Naive thymus-derived CD4-positive, alpha-beta T cell (primary cell): ENCODE measurements around the gene B4GALT3. TPM values are rescaled to one million over a fixed set of nuclear protein-coding genes. Genes with fewer than 3 reads are reported as not detected.

Experiments used
- ATAC-seq: fragments of 150-1000 bp; cut with Tn5 transposase; 2 replicates; pipeline ENCODE4 v1.10.0; 2021; ENCODE audit warnings: mild to moderate bottlenecking, moderate library complexity
- CTCF ChIA-PET: fragments of 350-600 bp; sonication (Branson Sonifier 250); formaldehyde crosslinking; loops from one replicate; lab custom pipeline; 2021; ENCODE audit warnings: antibody characterized with exemption; lab: Charles Lee
- POLR2A ChIA-PET: fragments of 350-600 bp; sonication (Branson Sonifier 250); formaldehyde crosslinking; loops from one replicate; lab custom pipeline; 2021; ENCODE audit warnings: antibody characterized with exemption, inconsistent platforms; lab: Charles Lee
- DNase-seq, 9 donors: peaks; one replicate each; pipeline versions ENCODE4 v3.0.0 to v3.0.0-alpha.2; 2020 to 2022; ENCODE audit warnings: mixed read lengths in 1 of 9
- H3K27ac ChIP-seq: one replicate; pipeline ENCODE4 v1.7.0; 2013; ENCODE audit warnings: mild to moderate bottlenecking, low read depth, low read length, moderate library complexity
- H3K27me3 ChIP-seq, 2 donors: one replicate each; pipeline ENCODE4 v1.7.0; 2013; ENCODE audit warnings: low read length in 2 of 2, mild to moderate bottlenecking in 2 of 2, moderate library complexity in 2 of 2; ENCODE audit not compliant: control insufficient read depth in 2 of 2, insufficient read depth in 2 of 2
- H3K36me3 ChIP-seq, 3 experiments: 1 replicate in 2 of 3; 2 replicates in 1 of 3; pipeline ENCODE4 v1.7.0; 2013; ENCODE audit warnings: low read length in 3 of 3, mild to moderate bottlenecking in 3 of 3, moderate library complexity in 1 of 3; ENCODE audit not compliant: insufficient read depth in 3 of 3, control insufficient read depth in 2 of 3
- H3K4me1 ChIP-seq, 2 donors: one replicate each; pipeline ENCODE4 v1.7.0; 2013; ENCODE audit warnings: low read length in 2 of 2, mild to moderate bottlenecking in 2 of 2, moderate library complexity in 1 of 2; ENCODE audit not compliant: control insufficient read depth in 2 of 2, insufficient read depth in 2 of 2
- H3K4me3 ChIP-seq: 2 replicates; pipeline ENCODE4 v1.7.0; 2013; ENCODE audit warnings: mild to moderate bottlenecking, low read length
- H3K9me3 ChIP-seq, 3 experiments: 1 replicate in 2 of 3; 2 replicates in 1 of 3; pipeline ENCODE4 v1.7.0; 2013; ENCODE audit warnings: low read length in 3 of 3; ENCODE audit not compliant: control insufficient read depth in 2 of 3
- H3K27ac Mint-ChIP-seq, 9 donors: one replicate each; pipeline ENCODE4 v1.8.0; 2020 to 2022; ENCODE audit warnings: mixed read lengths in 9 of 9, mild to moderate bottlenecking in 8 of 9, moderate library complexity in 5 of 9, inconsistent platforms in 2 of 9
- H3K27me3 Mint-ChIP-seq, 5 donors: one replicate each; pipeline ENCODE4 v1.8.0; 2021 to 2022; ENCODE audit warnings: mixed read lengths in 5 of 5, mild to moderate bottlenecking in 1 of 5
- H3K36me3 Mint-ChIP-seq, 5 donors: one replicate each; pipeline ENCODE4 v1.8.0; 2020 to 2022; ENCODE audit warnings: mixed read lengths in 5 of 5, mild to moderate bottlenecking in 3 of 5, inconsistent platforms in 1 of 5
- H3K4me1 Mint-ChIP-seq, 7 donors: one replicate each; pipeline ENCODE4 v1.8.0; 2020 to 2022; ENCODE audit warnings: mixed read lengths in 7 of 7, mild to moderate bottlenecking in 3 of 7, inconsistent platforms in 1 of 7
- H3K4me3 Mint-ChIP-seq, 10 donors: one replicate each; pipeline ENCODE4 v1.8.0; 2020 to 2022; ENCODE audit warnings: mild to moderate bottlenecking in 10 of 10, mixed read lengths in 10 of 10, moderate library complexity in 6 of 10, inconsistent platforms in 2 of 10
- H3K9me3 Mint-ChIP-seq, 11 donors: one replicate each; pipeline ENCODE4 v1.8.0; 2020 to 2022; ENCODE audit warnings: mixed read lengths in 11 of 11, mild to moderate bottlenecking in 4 of 11, inconsistent platforms in 1 of 11, moderate library complexity in 1 of 11
- intact Hi-C, 2 donors: fragments of 100-400 bp; cut with micrococcal nuclease; formaldehyde crosslinking; loops; one replicate each; pipeline ENCODE4 v1.15.1; 2023
- polyA plus RNA-seq, 2 donors: library from polyadenylated mRNA; unstranded; fragments of 300-500 nt; fragmentation: Illumina TruSeq; gene quantifications; one replicate each; pipeline ENCODE4 v1.2.3, GENCODE V29; 2021
- total RNA-seq, 6 experiments: library from RNA in 5 of 6; stranded (reverse) in 5 of 6; gene quantifications; 1 replicate in 5 of 6; 2 replicates in 1 of 6; pipeline ENCODE4 v1.2.3 and lab custom pipeline; 2021 to 2026

The B4GALT3 gene
- total and polyA plus RNA-seq, 7 experiments from 2014 or later: 36.2 to 83.7 (median 52.5) TPM

GRCh38 chr1:161166669-161167548 lies 10.4 kb downstream of the B4GALT3 start:
- Histone ChIP-seq H3K27ac (peak overlapping the region; percentile 86), H3K9me3 (no peaks in the 10 kb centered on the region), H3K27me3 (no peaks in the 10 kb centered on the region), H3K4me1 (peaks cover 10 to 13% of the 10 kb centered on the region in 2 donors), H3K4me3 (peak overlapping the region; percentile 93), H3K36me3 (peaks cover 0 to 58% (median 21%) of the 10 kb centered on the region in 3 experiments)
- peaks cover 5 to 24% (median 14%) of the 10 kb centered on the region in 5 donors for H3K36me3 Mint-ChIP-seq
- ChIA-PET CTCF (interaction anchor here (0.7 to 3.2 kb wide), 17 partner anchors 9 to 213 kb away, joined by 3 to 32 read pairs (median 4); partner anchors contain the start of genes ADAMTS4, APOA2, B4GALT3 and NDUFS2), POLR2A (interaction anchor here (0.5 to 6.5 kb wide), 19 partner anchors 9 to 560 kb away, joined by 3 to 81 read pairs (median 6); partner anchors contain the start of genes ARHGAP30, B4GALT3, NDUFS2 and SDHC)
- peaks cover 33 to 69% (median 58%) of the 10 kb centered on the region in 7 donors for H3K4me1 Mint-ChIP-seq
- peak overlapping the region; percentile 86 to 98 (median 94) for H3K4me3 Mint-ChIP-seq
- intact Hi-C loops: loop anchor here (1.0 to 5.0 kb wide), 14 partner anchors 10 to 220 kb away; partner anchors contain the start of genes B4GALT3 (in 2 of the 2), DEDD (in 2 of the 2), NDUFS2 (in 2 of the 2) and UFC1 (in 2 of the 2)
- H3K9me3 Mint-ChIP-seq: no peaks in the 10 kb centered on the region
- DNase-seq (peak in 1 of 9 donors; percentile 34), ATAC-seq (no peak)
- peak overlapping the region; percentile 93 to 99 (median 99) for H3K27ac Mint-ChIP-seq
- H3K27me3 Mint-ChIP-seq: no peaks in the 10 kb centered on the region

GRCh38 chr1:161165742-161166668 lies 11.3 kb downstream of the B4GALT3 start, which contains the start of gene PPOX:
PPOX (plus strand) TSS chr1:161166426; CDS start chr1:161166848, 422 bp downstream.
- no peaks in the 10 kb centered on the region for H3K27me3 Mint-ChIP-seq
- Histone ChIP-seq H3K4me3 (peak within 1 kb of the TSS; percentile 93), H3K27me3 (no peaks in the 10 kb centered on the region), H3K9me3 (no peaks in the 10 kb centered on the region), H3K27ac (peak within 1 kb of the TSS; percentile 86), H3K36me3 (peaks cover 0 to 58% (median 12%) of the 10 kb centered on the region in 3 experiments), H3K4me1 (peaks cover 14 to 17% of the 10 kb centered on the region in 2 donors)
- no peaks in the 10 kb centered on the region for H3K9me3 Mint-ChIP-seq
- CTCF ChIA-PET: interaction anchor here (0.6 to 3.2 kb wide), 29 partner anchors 9 to 223 kb away, joined by 3 to 32 read pairs (median 4); partner anchors contain the start of genes ADAMTS4, APOA2, B4GALT3 and DEDD
- H3K4me3 Mint-ChIP-seq: peak within 1 kb of the TSS; percentile 86 to 98 (median 94)
- peak; percentile 78 to 95 (median 93) for DNase-seq
- intact Hi-C loops: loop anchor here (1.0 to 5.0 kb wide), 14 partner anchors 11 to 221 kb away; partner anchors contain the start of genes B4GALT3 (in 2 of the 2), DEDD (in 2 of the 2), NDUFS2 (in 2 of the 2) and UFC1 (in 2 of the 2)
- peaks cover 38 to 77% (median 66%) of the 10 kb centered on the region in 7 donors for H3K4me1 Mint-ChIP-seq
- H3K27ac Mint-ChIP-seq: peak within 1 kb of the TSS; percentile 93 to 99 (median 99)
- H3K36me3 Mint-ChIP-seq: peaks cover 5 to 20% (median 15%) of the 10 kb centered on the region in 5 donors
- ATAC-seq: peak; percentile 94
- POLR2A ChIA-PET: interaction anchor here (0.5 to 6.5 kb wide), 25 partner anchors 10 to 561 kb away, joined by 3 to 81 read pairs (median 6); partner anchors contain the start of genes ADAMTS4, APOA2, B4GALT3 and CD48

GRCh38 chr1:161164901-161165610 lies 12.3 kb downstream of the B4GALT3 start:
- H3K36me3 ChIP-seq: peaks cover 0 to 52% (median 10%) of the 10 kb centered on the region in 3 experiments
- Mint-ChIP-seq H3K27me3 (no peaks in the 10 kb centered on the region), H3K4me3 (peak overlapping the region; percentile 19 to 98 (median 77)), H3K36me3 (peaks cover 5 to 18% (median 13%) of the 10 kb centered on the region in 5 donors), H3K9me3 (no peaks in the 10 kb centered on the region), H3K4me1 (peaks cover 44 to 82% (median 72%) of the 10 kb centered on the region in 7 donors), H3K27ac (peak overlapping the region; percentile 93 to 99 (median 99))
- H3K27me3 ChIP-seq: no peaks in the 10 kb centered on the region
- H3K27ac ChIP-seq: peak overlapping the region; percentile 86
- peaks cover 24 to 27% of the 10 kb centered on the region in 2 donors for H3K4me1 ChIP-seq
- POLR2A ChIA-PET: interaction anchor here (0.7 to 6.5 kb wide), 23 partner anchors 9 to 562 kb away, joined by 3 to 81 read pairs (median 6); partner anchors contain the start of genes ADAMTS4, B4GALT3, CD48 and NDUFS2
- H3K9me3 ChIP-seq: no peaks in the 10 kb centered on the region
- CTCF ChIA-PET: interaction anchor here (0.7 to 3.2 kb wide), 19 partner anchors 8 to 217 kb away, joined by 3 to 32 read pairs (median 5); partner anchors contain the start of genes ADAMTS4, APOA2, B4GALT3 and DEDD
- H3K4me3 ChIP-seq: peak overlapping the region; percentile 93
- DNase-seq (no peak), ATAC-seq (no peak)
- intact Hi-C loops: loop anchor here in 1 of 2 donors (5.0 kb wide), 1 partner anchor 222 kb away; no protein-coding TSS in a partner anchor

GRCh38 chr1:161163793-161164192 lies 13.5 kb downstream of the B4GALT3 start:
- peak overlapping the region; percentile 54 to 99 (median 95) for H3K27ac Mint-ChIP-seq
- H3K27me3 ChIP-seq: no peaks in the 10 kb centered on the region
- CTCF ChIA-PET: interaction anchor here (2.9 kb wide), 1 partner anchor 62 kb away, joined by 25 read pairs; the partner anchor contains the start of gene TOMM40L
- no peaks in the 10 kb centered on the region for H3K9me3 Mint-ChIP-seq
- H3K4me1 Mint-ChIP-seq: peaks cover 48 to 89% (median 75%) of the 10 kb centered on the region in 7 donors
- intact Hi-C loops: no loop called here
- no peak overlapping the region for H3K27ac ChIP-seq
- peaks cover 0 to 46% (median 0%) of the 10 kb centered on the region in 3 experiments for H3K36me3 ChIP-seq
- DNase-seq (no peak), ATAC-seq (no peak)
- POLR2A ChIA-PET: interaction anchor here (1.3 to 6.5 kb wide), 5 partner anchors 17 to 62 kb away, joined by 3 to 81 read pairs (median 16); partner anchors contain the start of genes ADAMTS4, NDUFS2, NIT1 and PFDN2
- no peaks in the 10 kb centered on the region for H3K9me3 ChIP-seq
- H3K27me3 Mint-ChIP-seq: no peaks in the 10 kb centered on the region
- H3K36me3 Mint-ChIP-seq: peaks cover 5 to 18% (median 13%) of the 10 kb centered on the region in 5 donors
- peak overlapping the region in 3 of 10 donors; percentile 12 to 38 (median 21) for H3K4me3 Mint-ChIP-seq
- H3K4me1 ChIP-seq: peaks cover 32 to 33% of the 10 kb centered on the region in 2 donors
- no peak overlapping the region for H3K4me3 ChIP-seq

- ChIA-PET CTCF (interaction anchor here (1.0 to 1.6 kb wide), 3 partner anchors 19 to 219 kb away, joined by 3 to 4 read pairs (median 3); partner anchors contain the start of gene NDUFS2), POLR2A (interaction anchor here (1.6 to 2.6 kb wide), 2 partner anchors 14 to 40 kb away, joined by 7 to 9 read pairs; partner anchors contain the start of genes B4GALT3 and NDUFS2)
- Histone ChIP-seq H3K4me3 (no peak overlapping the region), H3K27me3 (no peaks in the 10 kb centered on the region), H3K27ac (no peak overlapping the region), H3K9me3 (no peaks in the 10 kb centered on the region), H3K36me3 (peaks cover 0 to 54% (median 0%) of the 10 kb centered on the region in 3 experiments), H3K4me1 (peaks cover 33 to 34% of the 10 kb centered on the region in 2 donors)
- Mint-ChIP-seq H3K27me3 (no peaks in the 10 kb centered on the region), H3K36me3 (peaks cover 5 to 16% (median 13%) of the 10 kb centered on the region in 5 donors), H3K4me3 (peak overlapping the region in 3 of 10 donors; percentile 20 to 33 (median 32)), H3K27ac (peak overlapping the region in 7 of 9 donors; percentile 13 to 99 (median 63)), H3K4me1 (peaks cover 47 to 92% (median 74%) of the 10 kb centered on the region in 7 donors), H3K9me3 (no peaks in the 10 kb centered on the region)
- no peak for ATAC-seq
- no peak for DNase-seq
- intact Hi-C loops: no loop called here
Measured at GRCh38 chr1:161162806-161163205, 14.5 kb downstream of the B4GALT3 start.
